HG02610 (cell line): ENCODE data around the gene USP32.
"Not testable (repeated sequence)": the region's sequence is repeated elsewhere in the genome, so short reads cannot be mapped to it uniquely, and the experiment has no call there.

Source experiments
- ATAC-seq: cut with Tn5 transposase; IDR thresholded peaks from one replicate; pipeline ENCODE4 v1.9.1; 2021; ENCODE audit warnings: mild to moderate bottlenecking, moderate library complexity; ENCODE audit not compliant: unreplicated experiment

Gene USP32

DNA sequence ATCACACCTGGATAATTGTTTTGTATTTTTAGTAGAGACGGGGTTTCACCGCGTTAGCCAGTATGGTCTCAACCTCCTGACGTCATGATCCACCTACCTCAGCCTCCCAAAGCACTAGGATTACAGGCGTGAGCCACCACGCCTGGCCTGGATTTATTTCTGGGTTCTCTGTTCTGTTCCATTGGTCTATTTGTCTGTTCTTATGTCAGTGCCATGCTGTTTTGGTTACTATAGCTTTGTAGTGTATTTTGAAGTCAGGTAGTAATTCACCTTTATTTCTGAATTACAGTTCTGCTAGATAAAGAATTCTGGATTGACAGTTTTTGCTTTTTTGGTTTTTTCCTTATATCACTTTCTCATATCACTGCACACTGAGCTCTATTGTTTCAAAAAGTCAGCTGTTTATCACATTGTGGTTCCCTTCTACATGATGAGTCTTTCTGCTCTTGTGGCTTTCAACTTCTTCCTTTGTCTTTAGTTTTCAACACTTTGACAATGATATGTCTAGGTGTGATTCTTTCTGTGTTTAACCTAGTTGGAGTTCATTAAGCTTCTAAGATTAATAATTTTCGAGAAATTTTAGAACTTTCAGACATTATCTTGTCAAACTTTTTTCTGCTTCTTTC is 144.0 kb downstream of the USP32 start:
- ATAC-seq: no peak

DNA sequence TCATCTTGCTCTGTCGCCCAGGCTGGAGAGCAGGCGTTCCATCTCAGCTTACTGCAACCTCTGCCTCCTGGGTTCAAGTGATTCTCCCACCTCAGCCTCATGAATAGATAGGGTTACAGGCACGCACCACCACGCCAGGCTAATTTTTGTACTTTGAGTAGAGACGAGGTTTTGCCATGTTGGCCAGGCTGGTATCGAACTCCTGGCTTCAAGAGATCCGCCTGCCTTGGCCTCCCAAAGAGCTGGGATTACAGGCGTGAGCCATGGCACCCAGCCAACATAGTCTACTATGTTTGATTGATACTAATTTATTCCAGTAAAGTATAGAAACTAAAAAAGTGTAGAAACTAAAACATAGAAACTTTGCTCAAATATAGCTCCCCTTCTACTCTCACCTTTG is 147.3 kb downstream of the USP32 start:
- ATAC-seq: no peak

- ATAC-seq: no peak
These were observed 151.6 kb downstream of the USP32 start for GRCh38 chr17:60240290-60240689.

DNA sequence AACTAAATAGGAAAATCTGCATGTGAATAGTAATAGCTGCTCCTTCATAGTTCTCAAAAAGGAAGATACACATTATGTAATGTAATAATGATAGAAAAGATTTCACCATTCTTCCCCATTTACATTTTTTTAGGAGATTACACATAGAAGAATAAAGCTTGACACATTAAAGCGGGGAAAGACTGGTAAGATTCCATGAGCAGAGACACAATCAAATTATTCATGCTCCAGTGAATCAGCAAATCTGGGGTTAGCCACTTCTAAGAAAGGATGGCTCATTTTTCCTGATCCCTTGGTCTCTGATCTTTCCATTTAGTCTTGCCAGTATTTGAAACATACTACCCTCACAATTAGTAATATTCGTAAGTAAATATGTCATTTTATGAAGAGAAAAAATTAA is 160.2 kb downstream of the USP32 start:
- ATAC-seq: no peak

- ATAC-seq: no peak
These were observed 160.7 kb downstream of the USP32 start for GRCh38 chr17:60231234-60231633.

GRCh38 chr17:60230358-60230757 is 161.6 kb downstream of the USP32 start:
- no peak for ATAC-seq

GRCh38 chr17:60229188-60229802 is 162.6 kb downstream of the USP32 start:
- no peak for ATAC-seq

DNA sequence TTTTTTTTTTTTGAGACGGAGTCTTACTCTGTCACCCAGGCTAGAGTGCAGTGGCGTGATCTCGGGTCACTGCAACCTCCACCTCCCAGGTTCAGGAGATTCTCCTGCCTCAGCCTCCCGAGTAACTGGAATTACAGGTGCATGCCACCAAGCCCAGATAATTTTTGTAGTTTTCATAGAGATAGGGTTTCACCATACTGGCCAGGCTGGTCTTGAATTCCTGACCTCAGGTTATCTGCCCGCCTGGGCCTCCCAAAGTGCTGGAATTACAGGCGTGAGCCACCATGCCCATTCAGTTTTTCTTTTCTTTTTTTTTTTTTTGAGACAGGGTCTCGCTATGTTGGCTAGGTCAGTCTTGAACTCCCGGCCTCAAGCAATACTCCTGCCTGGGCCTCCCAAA is 164.7 kb downstream of the USP32 start:
- ATAC-seq: not testable (repeated sequence)

DNA sequence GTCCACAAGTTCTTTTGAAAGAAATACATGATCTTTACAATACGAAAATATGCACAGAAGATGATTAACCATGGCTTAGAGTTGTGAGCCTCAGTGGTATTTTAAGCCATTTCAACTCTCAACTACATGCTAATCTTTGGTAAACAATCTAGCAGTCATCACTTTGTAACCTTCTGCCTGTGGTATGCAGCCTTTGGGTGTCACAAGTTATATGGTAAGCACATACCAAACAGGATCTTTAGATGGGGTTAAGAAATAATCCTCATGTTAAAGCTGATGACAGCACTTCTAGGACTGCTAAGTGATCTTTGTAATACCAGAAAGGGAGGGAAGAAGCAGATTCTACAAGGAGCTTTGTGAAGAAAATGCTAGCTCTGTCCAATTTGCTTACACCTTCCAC is 167.9 kb downstream of the USP32 start:
- no peak for ATAC-seq

- no peak for ATAC-seq
These were observed 168.5 kb downstream of the USP32 start for GRCh38 chr17:60223456-60223855.

DNA sequence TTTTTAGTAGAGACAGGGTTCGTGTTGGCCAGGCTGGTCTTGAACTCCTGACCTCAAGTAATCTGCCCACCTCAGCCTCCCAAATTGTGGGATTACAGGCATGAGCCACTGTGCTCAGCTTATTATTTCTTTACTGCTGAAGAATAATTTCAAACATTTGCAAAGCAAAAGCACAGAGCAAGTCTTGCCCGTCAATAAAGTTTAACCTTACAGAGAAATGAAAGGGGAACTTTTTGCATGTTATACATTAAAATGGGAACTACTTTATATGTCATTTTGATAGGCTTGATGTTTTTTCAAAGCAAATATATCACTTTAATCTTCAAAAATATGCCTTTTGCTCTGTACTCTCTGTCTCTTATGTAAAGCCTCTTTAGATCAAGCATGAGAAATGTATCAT is 173.2 kb downstream of the USP32 start:
- not testable (repeated sequence) for ATAC-seq

GRCh38 chr17:60215895-60216294 is 176.0 kb downstream of the USP32 start:
- ATAC-seq: not testable (repeated sequence)

- not testable (repeated sequence) for ATAC-seq
These were observed 180.7 kb downstream of the USP32 start for GRCh38 chr17:60211282-60211681.

GRCh38 chr17:60208302-60208701 is 183.6 kb downstream of the USP32 start:
- ATAC-seq: not testable (repeated sequence)

- ATAC-seq: not testable (repeated sequence)
These were observed 186.2 kb downstream of the USP32 start for GRCh38 chr17:60205782-60206181.

GRCh38 chr17:60198630-60199029 is 193.3 kb downstream of the USP32 start:
- ATAC-seq: not testable (repeated sequence)

GRCh38 chr17:60194141-60194540 is 197.8 kb downstream of the USP32 start:
- not testable (repeated sequence) for ATAC-seq

DNA sequence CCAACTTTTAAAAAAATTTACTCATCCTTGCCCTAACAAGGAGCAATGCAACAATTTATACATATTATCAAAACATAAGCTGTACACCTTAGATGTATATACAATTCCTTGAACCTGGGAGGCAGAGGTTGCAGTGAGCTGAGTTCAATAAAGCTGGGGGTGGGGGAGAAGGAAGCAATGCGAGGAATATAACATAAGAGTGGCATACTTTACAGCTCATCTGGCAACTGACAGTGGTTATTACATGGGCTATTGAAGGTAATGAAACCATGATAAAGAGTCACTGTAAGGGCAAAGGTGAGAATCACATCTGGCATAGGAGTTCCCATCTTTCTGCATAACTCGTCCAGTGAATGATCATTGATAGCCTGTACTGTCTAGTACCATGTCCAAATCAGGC is 198.5 kb downstream of the USP32 start:
- ATAC-seq: no peak

DNA sequence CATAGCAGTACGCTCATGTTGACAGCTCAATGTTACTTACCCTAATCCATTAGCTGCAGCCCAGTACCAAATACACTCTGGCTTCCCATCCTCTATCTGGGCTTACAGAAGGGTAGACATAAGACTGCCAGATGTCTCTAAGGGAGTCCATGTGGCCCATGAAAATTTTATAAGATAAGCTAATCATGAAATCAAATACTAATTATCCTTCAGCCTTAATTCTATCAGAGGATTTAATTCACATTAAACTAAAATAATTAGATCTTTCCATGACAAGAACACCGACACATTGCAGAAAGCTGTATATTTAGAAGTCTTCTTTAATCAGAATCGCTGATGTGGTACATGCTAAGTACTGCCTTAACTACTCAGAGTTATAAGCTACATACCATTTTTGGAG is 198.9 kb downstream of the USP32 start:
- not testable (repeated sequence) for ATAC-seq

DNA sequence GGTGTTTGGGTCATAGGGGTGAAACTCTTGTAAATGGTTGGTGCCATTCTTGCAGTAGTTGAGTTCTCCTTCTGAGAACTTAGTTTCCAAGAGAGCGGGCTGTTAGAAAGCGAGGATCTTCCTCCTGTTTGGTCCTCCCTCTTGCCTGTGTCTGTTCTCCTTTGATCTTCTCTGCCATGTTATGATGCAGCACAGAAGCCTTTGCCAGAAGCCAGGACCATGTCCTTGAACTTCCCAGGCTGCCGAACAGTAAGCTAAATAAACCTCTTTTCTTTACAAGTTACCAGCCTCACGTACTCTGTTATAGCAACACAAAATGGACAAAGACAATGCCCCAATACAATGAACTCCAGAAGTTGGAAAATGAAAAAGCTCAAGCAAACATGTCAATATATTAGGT is 201.9 kb downstream of the USP32 start:
- not testable (repeated sequence) for ATAC-seq

GRCh38 chr17:60188759-60189158 is 203.2 kb downstream of the USP32 start:
- no peak for ATAC-seq

- not testable (repeated sequence) for ATAC-seq
These were observed 204.8 kb downstream of the USP32 start for GRCh38 chr17:60186846-60187745.
